ENCODE results near the gene PLEKHG5.
"Not testable (repeated sequence)": the region's sequence is repeated elsewhere in the genome, so short reads cannot be mapped to it uniquely, and the experiment has no call there.

The PLEKHG5 gene

GRCh38 chr1:6440198-6441126 lies 51.0 kb downstream of the PLEKHG5 start:
- intact Hi-C loops (cut with DNase I): no loop called here
- DNase-seq: no peak

- peak; percentile 48 to 87 (median 72) for DNase-seq
- intact Hi-C loops (cut with DNase I): no loop called here
Measured at GRCh38 chr1:6438047-6438525, 53.4 kb downstream of the PLEKHG5 start.

GRCh38 chr1:6437012-6437700 lies 54.3 kb downstream of the PLEKHG5 start:
- peak; percentile 54 to 93 (median 78) for DNase-seq

GRCh38 chr1:6436277-6436676 lies 55.2 kb downstream of the PLEKHG5 start:
- intact Hi-C loops (cut with DNase I); DNase-seq: not testable (repeated sequence)

More at GRCh38 chr1:6437012-6437700, 54.3 kb downstream of the PLEKHG5 start:
- intact Hi-C loops (cut with DNase I): not testable (repeated sequence)

GRCh38 chr1:6435547-6435946 lies 55.9 kb downstream of the PLEKHG5 start:
- intact Hi-C loops (cut with DNase I): no loop called here
- no peak for DNase-seq

GRCh38 chr1:6435129-6435528 lies 56.3 kb downstream of the PLEKHG5 start:
- DNase-seq: no peak
- intact Hi-C loops (cut with DNase I): no loop called here

GRCh38 chr1:6434186-6434585 lies 57.3 kb downstream of the PLEKHG5 start:
- no peak for DNase-seq
- intact Hi-C loops (cut with DNase I): no loop called here

- DNase-seq; intact Hi-C loops (cut with DNase I): not testable (repeated sequence)
Measured at GRCh38 chr1:6431645-6432579, 59.6 kb downstream of the PLEKHG5 start.

GRCh38 chr1:6429660-6430411 lies 61.6 kb downstream of the PLEKHG5 start:
- DNase-seq: peak in 40 of 42 donors; percentile 12 to 82 (median 56)
- intact Hi-C loops (cut with DNase I): not testable (repeated sequence)

GRCh38 chr1:6428453-6428852 lies 63.0 kb downstream of the PLEKHG5 start:
- DNase-seq; intact Hi-C loops (cut with DNase I): not testable (repeated sequence)

- DNase-seq: no peak
- intact Hi-C loops (cut with DNase I): no loop called here
Measured at GRCh38 chr1:6427441-6428390, 63.8 kb downstream of the PLEKHG5 start.

- intact Hi-C loops (cut with DNase I): no loop called here
- no peak for DNase-seq
Measured at GRCh38 chr1:6426972-6427350, 64.5 kb downstream of the PLEKHG5 start.

GRCh38 chr1:6426277-6426971 lies 65.0 kb downstream of the PLEKHG5 start:
- no peak for DNase-seq
- intact Hi-C loops (cut with DNase I): no loop called here

GRCh38 chr1:6425658-6426057 lies 65.8 kb downstream of the PLEKHG5 start:
- intact Hi-C loops (cut with DNase I): no loop called here
- no peak for DNase-seq

GRCh38 chr1:6424619-6425593 lies 66.6 kb downstream of the PLEKHG5 start, which contains the start of gene ESPN:
ESPN (plus strand) TSS chr1:6424776; CDS start chr1:6424956, 180 bp downstream.
- intact Hi-C loops (cut with DNase I): no loop called here
- no peak for DNase-seq

Data from head of caudate nucleus (tissue), 42 donors.